Coronary artery (tissue), 2 donors: Measurements from ENCODE around the gene KRT75.

Source experiments
- DNase-seq: peaks from one replicate; pipeline ENCODE4 v3.0.0-alpha.2; 2017; ENCODE audit warnings: low spot score
- H3K27ac ChIP-seq, 2 donors: fragments of 200-600 bp; sonication (generic); one replicate each; pipeline ENCODE4 v1.5.1; 2016 to 2019
- H3K4me3 ChIP-seq: fragments of 200-600 bp; sonication (generic); 2 replicates; pipeline ENCODE4 v1.5.1; 2016; ENCODE audit warnings: mild to moderate bottlenecking, moderate library complexity
- TF ChIP-seq, protein P1 (sequence below): fragments of 200-600 bp; sonication (generic); IDR thresholded peaks from one replicate; pipeline ENCODE4 v1.5.1; 2019; ENCODE audit warnings: antibody characterized with exemption

The KRT75 gene

DNA sequence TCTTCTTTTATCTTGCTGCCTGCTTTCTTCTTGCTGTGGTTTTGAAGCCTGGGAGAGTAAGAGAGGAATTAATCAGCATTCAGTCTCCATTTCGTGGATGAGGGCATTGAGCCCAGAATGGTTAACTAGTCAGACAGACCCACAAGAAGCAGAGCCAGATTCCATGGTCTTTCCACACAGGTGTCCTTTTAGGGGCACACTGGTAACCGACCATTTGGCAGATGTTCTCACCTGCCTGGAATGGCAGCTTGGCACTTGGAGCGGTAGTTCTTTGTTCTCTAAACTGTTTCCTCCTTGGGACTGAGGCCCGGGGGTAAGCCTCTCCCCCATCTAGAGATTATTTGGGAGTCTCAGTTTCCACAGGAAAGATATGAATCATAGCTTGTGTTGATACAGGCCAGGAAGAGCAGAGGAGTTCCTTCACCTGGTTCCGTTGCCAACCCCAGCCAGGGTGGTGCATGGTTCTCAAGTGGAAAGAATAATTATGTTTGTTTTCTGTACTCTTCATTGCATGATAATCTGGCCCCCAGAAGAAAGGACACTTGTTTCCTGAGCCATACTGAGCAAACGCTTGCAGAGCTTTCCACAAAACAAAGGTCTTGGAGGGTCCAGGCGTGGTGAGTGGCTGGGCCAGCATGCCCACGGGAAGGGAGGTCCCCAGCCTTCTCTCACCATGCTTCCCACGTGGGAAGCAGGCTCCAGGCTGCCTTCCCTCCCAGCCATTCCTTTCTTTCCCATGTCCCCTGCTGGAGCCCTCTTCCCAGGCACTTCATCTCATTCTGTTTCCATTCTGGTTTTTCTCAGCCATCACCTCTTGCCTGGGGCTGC, 2.0 kb upstream of the KRT75 start:
- Histone ChIP-seq H3K27ac (no peak overlapping the region), H3K4me3 (no peak overlapping the region)
- TF ChIP-seq, protein P1, sequence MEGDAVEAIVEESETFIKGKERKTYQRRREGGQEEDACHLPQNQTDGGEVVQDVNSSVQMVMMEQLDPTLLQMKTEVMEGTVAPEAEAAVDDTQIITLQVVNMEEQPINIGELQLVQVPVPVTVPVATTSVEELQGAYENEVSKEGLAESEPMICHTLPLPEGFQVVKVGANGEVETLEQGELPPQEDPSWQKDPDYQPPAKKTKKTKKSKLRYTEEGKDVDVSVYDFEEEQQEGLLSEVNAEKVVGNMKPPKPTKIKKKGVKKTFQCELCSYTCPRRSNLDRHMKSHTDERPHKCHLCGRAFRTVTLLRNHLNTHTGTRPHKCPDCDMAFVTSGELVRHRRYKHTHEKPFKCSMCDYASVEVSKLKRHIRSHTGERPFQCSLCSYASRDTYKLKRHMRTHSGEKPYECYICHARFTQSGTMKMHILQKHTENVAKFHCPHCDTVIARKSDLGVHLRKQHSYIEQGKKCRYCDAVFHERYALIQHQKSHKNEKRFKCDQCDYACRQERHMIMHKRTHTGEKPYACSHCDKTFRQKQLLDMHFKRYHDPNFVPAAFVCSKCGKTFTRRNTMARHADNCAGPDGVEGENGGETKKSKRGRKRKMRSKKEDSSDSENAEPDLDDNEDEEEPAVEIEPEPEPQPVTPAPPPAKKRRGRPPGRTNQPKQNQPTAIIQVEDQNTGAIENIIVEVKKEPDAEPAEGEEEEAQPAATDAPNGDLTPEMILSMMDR = no peak
- no peak for DNase-seq

DNA sequence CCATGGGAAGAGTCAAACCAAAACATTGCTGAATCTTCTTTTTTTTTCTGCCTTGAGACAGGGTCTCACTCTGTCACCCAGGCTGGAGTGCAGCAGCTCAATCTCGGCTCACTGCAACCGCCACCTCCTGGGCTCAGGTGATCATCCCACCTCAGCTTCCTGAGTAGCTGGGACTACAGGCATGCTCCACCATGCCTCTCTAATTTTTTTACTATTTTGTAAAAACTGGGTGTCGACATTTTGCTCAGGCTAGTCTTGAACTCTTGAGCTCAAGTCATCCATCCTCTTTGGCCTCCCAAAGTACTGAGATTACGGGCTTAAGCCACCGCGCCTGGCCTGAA, 1.5 kb upstream of the KRT75 start:
- TF ChIP-seq, protein P1 = no peak

DNA sequence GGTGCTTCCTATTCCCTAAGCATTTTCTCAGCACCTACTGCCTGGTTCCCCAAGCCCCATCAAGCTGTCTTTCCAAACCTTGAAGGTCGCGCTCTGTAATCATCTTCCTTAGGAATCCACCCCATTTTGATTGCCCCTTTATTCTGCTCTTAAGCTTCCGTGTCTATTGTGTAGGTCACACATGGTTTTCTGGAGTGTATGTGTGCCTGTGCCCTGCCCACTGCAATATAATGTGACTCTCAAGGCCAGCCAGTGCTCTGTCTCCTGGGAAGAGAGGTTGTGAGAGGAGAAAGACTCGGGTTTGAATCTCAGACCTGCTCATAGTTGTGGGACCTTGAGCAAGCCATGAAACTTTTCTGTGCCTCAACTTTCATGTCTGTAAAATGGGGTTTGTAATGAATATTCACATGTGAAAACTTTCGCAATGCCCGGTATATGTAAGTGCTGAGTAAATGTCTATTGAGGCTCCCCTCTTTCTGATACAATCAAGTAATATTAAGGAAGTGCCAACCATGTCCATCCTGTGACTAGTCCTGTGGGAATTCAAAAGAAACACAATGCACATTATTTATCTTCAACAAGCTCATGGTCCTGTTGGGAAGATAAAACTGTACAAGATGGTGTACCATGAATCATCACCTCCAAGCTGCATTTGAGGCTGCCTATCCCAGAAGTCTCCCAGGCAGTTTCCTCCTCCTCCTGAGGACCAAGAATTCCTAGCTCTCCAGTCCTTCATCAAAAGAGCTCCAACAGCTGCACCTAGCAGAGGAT, 774 bp upstream of the KRT75 start:
- TF ChIP-seq, protein P1 = no peak
- H3K27ac ChIP-seq = no peak overlapping the region
- DNase-seq = peak; percentile 22
- H3K4me3 ChIP-seq = no peak overlapping the region

More for the DNA sequence above, 1.5 kb upstream of the KRT75 start:
- no peak overlapping the region for H3K27ac ChIP-seq
- no peak overlapping the region for H3K4me3 ChIP-seq
- no peak for DNase-seq

DNA sequence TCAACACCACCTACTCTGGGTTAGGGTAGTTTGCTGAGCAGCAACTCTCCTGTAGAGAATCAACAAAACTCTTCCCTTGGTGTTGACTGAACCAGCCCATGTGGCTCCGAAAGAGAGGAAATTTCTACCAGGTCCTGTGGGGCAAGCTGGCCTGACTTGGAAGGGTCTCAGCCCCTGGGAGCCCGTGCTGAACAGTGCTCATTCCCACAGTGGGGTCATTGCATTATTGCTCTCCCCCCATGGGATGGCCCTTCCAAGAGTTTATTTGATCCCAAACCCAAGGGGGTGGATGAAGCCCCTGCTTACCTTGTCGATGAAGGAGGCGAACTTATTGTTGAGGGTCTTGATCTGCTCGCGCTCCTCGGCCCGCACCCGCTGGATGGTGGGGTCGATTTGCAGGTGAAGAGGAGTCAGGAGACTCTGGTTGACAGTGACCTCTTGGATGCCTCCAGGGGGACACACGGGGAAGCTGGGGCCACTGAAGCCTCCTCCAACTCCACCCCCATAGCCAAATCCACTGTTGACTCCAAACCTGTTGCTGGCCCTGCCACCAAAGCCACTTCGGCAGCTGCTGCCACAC, 580 bp downstream of the KRT75 start:
- DNase-seq = peak; percentile 46
- Histone ChIP-seq H3K4me3 (no peak overlapping the region), H3K27ac (no peak overlapping the region)
- TF ChIP-seq, protein P1 = no peak

DNA sequence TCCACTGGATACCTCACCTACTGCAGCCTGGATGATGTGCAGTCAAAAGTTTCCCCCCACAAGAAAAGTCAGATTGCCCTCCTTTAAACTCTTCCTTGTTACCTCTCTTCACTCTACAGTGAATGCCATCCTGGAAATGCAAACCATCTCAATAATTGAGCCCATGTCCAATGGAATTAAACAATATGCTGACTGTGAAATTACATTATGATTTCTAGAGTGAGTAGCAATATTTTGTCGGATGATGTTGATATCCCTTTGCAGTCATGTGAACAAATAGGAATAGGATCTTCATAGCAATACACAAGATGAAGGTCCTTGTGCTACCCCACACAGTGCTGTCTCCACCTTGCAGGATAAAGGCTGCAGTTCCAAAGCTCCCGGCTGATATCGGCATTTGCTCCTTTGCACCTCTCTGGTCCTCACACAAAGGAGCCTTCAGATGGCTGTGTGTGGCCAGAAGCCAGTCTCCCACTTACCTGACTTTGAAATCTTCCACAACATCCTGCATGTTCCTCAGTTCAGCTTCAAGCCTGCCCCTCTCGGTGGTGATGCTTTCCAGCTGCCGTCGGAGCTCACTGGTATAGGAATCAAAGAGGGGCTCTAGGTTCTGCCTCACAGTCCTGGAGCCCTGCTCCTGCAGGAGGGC, 1.5 kb downstream of the KRT75 start:
- peak; percentile 16 for DNase-seq
- TF ChIP-seq, protein P1 = no peak
- Histone ChIP-seq H3K27ac (no peak overlapping the region), H3K4me3 (no peak overlapping the region)

DNA sequence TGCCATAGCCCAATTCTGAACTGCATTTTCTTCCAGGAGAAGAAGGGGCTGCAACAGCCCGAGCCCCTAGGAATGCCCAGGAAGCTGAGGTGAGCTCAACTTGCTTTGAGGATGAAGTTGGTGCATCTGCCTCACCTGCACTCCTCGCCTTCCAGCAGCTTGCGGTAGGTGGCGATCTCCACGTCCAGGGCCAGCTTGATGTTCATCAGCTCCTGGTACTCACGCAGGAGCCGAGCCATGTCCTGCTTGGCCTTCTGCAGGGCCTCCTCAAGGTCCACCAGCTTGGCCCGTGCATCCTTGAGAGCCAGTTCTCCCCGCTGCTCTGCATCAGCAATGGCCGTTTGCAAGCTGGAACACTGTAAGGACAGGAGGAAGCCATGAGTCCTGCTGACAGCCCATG, 6.0 kb downstream of the KRT75 start:
- DNase-seq = no peak
- TF ChIP-seq, protein P1 = no peak

More for the DNA sequence above, 6.0 kb downstream of the KRT75 start:
- Histone ChIP-seq H3K27ac (no peak overlapping the region), H3K4me3 (no peak overlapping the region)
